Measurements from ENCODE around the gene RSPH4A. TPM values are rescaled to one million over a fixed set of nuclear protein-coding genes. Genes with fewer than 3 reads are reported as not detected.
"Not testable (repeated sequence)": the region's sequence is repeated elsewhere in the genome, so short reads cannot be mapped to it uniquely, and the experiment has no call there.

RSPH4A gene
- total RNA-seq, 1 donor from 2014 or later = 1.5 TPM

GRCh38 chr6:116625872-116626271, 9.6 kb downstream of the RSPH4A start:
- DNase-seq (ENCODE audit: low read depth) = no peak

- no peak for DNase-seq (ENCODE audit: low read depth)
These were observed 13.3 kb downstream of the RSPH4A start for GRCh38 chr6:116629563-116629981.

- no peak for DNase-seq (ENCODE audit: low read depth)
These were observed 15.2 kb downstream of the RSPH4A start for GRCh38 chr6:116631379-116631990.

DNA sequence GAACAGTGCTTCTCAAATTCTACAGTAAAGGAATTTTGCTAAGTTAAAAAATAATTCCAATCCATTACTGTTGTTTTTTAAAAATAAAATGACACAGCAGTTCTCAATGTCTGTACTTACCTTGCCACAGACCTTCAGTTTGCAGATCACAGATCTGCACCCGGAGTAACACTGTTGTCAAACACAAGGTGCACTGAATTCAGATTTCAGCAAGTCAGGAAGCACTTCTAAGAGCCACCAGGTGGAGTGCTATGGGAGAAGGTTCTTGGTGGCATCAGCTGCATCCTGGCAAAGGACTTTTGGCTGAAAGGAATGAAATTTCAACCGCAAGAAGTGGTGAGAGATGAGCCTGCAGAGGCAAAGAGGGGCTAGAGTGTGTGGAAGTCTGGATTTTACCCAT, 17.4 kb downstream of the RSPH4A start:
- no peak for DNase-seq (ENCODE audit: low read depth)

GRCh38 chr6:116648156-116648555, 31.9 kb downstream of the RSPH4A start:
- no peak for DNase-seq (ENCODE audit: low read depth)

DNA sequence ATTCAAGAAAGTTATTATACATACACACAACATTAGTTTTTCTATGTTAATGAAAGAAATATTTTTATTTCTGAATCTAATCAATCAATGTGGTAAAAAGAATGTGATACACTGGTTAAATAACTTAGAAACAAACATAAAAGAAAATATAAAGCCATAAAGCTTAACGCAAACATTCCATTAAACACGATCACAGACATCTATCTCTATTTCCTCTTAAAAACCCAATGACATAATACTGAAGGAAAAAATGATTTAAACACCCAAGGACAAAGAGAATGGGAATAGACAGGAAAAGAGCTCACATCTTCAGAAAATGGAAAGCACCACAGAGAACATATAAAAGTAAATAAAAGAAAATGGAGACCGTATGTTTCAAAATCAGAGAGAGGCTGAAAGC, 32.9 kb downstream of the RSPH4A start:
- DNase-seq (ENCODE audit: low read depth) = no peak

GRCh38 chr6:116651916-116652315, 35.6 kb downstream of the RSPH4A start:
- no peak for DNase-seq (ENCODE audit: low read depth)

GRCh38 chr6:116661594-116661993, 45.3 kb downstream of the RSPH4A start:
- DNase-seq (ENCODE audit: low read depth) = no peak

DNA sequence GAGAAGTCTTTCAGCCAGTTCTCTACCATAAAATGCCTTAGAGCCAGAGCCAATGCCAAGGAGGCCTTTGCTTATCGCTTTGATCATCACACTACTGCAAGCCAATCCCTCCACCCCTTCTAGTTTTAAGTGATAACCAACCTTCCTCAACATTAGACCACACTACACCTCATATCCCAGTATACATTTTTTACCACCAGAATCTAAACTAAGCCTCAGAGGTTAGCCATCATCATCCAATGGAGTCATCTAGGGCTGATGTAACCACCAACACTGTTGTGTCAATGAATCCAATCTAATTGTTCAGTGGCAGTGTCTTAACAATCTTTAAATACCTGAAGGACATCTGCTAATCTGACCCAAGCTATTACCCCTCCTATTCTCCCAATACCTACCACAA, 45.9 kb downstream of the RSPH4A start:
- no peak for DNase-seq (ENCODE audit: low read depth)

DNA sequence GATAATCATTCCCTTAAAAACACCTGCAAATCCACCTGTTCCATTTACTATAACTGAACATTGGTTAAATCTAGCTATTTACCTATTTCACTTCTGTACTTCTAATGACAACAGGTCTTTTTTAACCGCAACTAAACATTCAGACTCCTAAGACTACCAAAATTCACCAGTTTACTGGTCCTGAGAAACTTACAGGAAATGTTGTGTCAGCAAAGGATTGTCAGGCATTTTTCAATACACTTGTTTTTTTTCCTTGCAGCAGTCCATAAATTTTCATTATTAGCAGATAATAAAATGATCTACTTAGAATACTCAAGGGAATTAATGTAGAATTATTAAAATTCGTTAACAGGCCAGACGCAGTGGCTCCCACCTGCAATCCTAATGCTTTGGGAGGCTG, 47.0 kb downstream of the RSPH4A start:
- DNase-seq (ENCODE audit: low read depth) = no peak

GRCh38 chr6:116664169-116664568, 47.9 kb downstream of the RSPH4A start:
- not testable (repeated sequence) for DNase-seq (ENCODE audit: low read depth)

GRCh38 chr6:116665464-116665863, 49.2 kb downstream of the RSPH4A start:
- no peak for DNase-seq (ENCODE audit: low read depth)

GRCh38 chr6:116666869-116667268, 50.6 kb downstream of the RSPH4A start:
- no peak for DNase-seq (ENCODE audit: low read depth)

- DNase-seq (ENCODE audit: low read depth) = no peak
These were observed 51.3 kb downstream of the RSPH4A start for GRCh38 chr6:116667623-116668022.

DNA sequence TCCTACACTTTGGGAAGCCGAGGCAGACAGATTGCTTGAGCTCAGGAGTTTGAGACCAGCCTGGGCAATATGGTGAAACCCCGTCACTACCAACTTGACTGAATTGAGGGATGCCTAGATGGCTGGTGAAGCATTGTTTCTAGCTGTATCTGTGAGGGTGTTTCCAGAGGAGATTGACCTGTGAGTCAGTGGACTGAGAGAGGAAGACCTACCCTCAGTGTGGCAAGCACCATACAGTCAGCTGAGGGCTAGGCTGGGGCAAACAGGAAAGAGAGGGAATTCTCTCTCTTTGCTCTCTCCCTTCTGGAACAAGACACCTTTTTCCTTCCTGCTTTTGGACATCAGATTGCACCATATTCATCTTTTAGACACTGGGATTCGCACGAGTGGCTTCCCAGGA, 56.0 kb downstream of the RSPH4A start:
- DNase-seq (ENCODE audit: low read depth) = peak; percentile 41

- no peak for DNase-seq (ENCODE audit: low read depth)
These were observed 59.7 kb downstream of the RSPH4A start for GRCh38 chr6:116676021-116676420.

- DNase-seq (ENCODE audit: low read depth) = peak; percentile 71
These were observed 64.8 kb downstream of the RSPH4A start, which contains the start of gene KPNA5 for GRCh38 chr6:116680880-116681672. Gene KPNA5, plus strand, starts transcription at chr6:116681211. Its CDS starts 124 bp downstream, at chr6:116681335.

- peak; percentile 83 for DNase-seq (ENCODE audit: low read depth)
These were observed 66.0 kb downstream of the RSPH4A start for GRCh38 chr6:116682334-116682712.

Other genes with a start within 250 kb of the RSPH4A start
- 149 and 161 TPM in 2 replicates for gene DSE, start 245.5 kb upstream of the RSPH4A start, total RNA-seq
- gene CALHM6, start 155.1 kb upstream of the RSPH4A start, total RNA-seq = 1.6 and 3.1 TPM in 2 replicates
- 0.17 and 0.40 TPM in 2 replicates for gene CALHM5, start 104.8 kb upstream of the RSPH4A start, total RNA-seq
- not detected in 2 replicates for gene TRAPPC3L, start 70.8 kb upstream of the RSPH4A start, total RNA-seq
- gene CALHM4, start 62.7 kb upstream of the RSPH4A start, total RNA-seq = not detected in 2 replicates
- gene RWDD1, start 45.0 kb upstream of the RSPH4A start, total RNA-seq = 23.4 and 26.2 TPM in 2 replicates
- gene ZUP1, start 52.3 kb downstream of the RSPH4A start, total RNA-seq = 19.4 and 26.0 TPM in 2 replicates
- 11.9 and 14.8 TPM in 2 replicates for gene KPNA5, start 64.7 kb downstream of the RSPH4A start, total RNA-seq
- gene FAM162B, start 149.2 kb downstream of the RSPH4A start, total RNA-seq = not detected in 2 replicates
- not detected in 2 replicates for gene GPRC6A, start 212.6 kb downstream of the RSPH4A start, total RNA-seq

Data from renal cortical epithelial cell (primary cell).